Astrocyte of the spinal cord (primary cell): ENCODE measurements around the gene DCANP1.

ENCODE experiments used
- DNase-seq: peaks from one replicate; pipeline ENCODE4 v3.0.0; 2011; ENCODE audit warnings: low read depth, low spot score
- H3K4me3 ChIP-seq: 2 replicates; pipeline ENCODE4 v1.5.1; 2011; ENCODE audit warnings: low read depth, mild to moderate bottlenecking, low read length, moderate library complexity
- in situ Hi-C: cut with HindIII; loops from 2 replicates; pipeline ENCODE4 v1.10.0; 2017; ENCODE audit warnings: low sequenced_read_pairs
- TF ChIP-seq, protein P1 (sequence below): IDR thresholded peaks from 2 replicates; pipeline ENCODE4 v1.5.1; 2012; ENCODE audit warnings: low read depth, mild to moderate bottlenecking, low read length, inconsistent platforms

Gene DCANP1

DNA sequence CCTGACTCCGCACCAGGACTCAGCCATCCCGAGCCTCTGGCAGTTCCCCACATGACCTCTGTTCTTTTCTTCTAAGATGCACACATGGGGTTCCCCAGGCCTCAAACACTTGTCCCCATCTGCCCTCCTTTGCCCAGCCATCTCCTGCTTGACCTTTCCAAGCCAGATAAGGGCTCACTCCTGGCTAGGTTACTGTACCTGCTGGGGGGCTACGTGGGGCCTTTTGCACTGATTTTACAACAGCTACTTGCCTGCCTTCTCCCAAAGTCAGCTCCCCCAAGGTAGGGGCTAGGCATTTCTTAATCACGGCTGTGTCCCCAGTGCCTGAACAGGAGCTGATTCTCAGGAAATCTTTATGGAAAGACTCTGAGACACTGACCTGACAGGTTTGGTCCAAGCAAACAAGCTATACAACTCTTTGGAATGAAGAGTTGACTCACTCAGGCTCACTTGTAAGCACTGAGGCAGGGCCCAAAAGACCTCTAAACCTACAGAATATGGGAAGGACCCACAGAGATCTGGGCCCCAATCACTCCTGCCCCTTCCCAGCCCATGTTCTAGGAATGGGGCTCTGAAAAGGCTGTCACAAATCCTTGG is 50.6 kb downstream of the DCANP1 start:
- no peak for DNase-seq

DNA sequence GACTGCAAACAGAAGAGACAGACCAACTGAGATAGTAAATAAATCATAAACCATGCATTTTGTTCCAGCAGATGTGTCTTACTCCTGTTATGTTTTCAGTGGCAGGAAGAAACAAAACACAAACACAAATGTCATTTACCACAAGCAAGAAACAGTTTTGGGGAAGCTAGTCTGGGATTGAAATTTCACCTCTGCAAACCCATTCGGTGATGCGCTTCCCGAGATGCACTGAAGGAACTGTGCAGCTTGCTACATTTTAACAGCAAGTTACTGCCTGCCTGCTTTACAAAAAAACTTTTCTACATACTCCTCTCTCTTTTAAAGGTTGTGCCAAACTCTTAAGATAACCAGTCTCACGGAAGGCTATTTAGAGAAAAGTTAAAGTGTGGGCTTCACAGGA is 51.3 kb downstream of the DCANP1 start:
- DNase-seq: no peak
- H3K4me3 ChIP-seq: no peak overlapping the region
- TF ChIP-seq, protein P1, sequence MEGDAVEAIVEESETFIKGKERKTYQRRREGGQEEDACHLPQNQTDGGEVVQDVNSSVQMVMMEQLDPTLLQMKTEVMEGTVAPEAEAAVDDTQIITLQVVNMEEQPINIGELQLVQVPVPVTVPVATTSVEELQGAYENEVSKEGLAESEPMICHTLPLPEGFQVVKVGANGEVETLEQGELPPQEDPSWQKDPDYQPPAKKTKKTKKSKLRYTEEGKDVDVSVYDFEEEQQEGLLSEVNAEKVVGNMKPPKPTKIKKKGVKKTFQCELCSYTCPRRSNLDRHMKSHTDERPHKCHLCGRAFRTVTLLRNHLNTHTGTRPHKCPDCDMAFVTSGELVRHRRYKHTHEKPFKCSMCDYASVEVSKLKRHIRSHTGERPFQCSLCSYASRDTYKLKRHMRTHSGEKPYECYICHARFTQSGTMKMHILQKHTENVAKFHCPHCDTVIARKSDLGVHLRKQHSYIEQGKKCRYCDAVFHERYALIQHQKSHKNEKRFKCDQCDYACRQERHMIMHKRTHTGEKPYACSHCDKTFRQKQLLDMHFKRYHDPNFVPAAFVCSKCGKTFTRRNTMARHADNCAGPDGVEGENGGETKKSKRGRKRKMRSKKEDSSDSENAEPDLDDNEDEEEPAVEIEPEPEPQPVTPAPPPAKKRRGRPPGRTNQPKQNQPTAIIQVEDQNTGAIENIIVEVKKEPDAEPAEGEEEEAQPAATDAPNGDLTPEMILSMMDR: no peak
- in situ Hi-C loops: no loop called here

More for the DNA sequence above, 50.6 kb downstream of the DCANP1 start:
- TF ChIP-seq, protein P1: no peak
- H3K4me3 ChIP-seq: no peak overlapping the region
- in situ Hi-C loops: no loop called here

DNA sequence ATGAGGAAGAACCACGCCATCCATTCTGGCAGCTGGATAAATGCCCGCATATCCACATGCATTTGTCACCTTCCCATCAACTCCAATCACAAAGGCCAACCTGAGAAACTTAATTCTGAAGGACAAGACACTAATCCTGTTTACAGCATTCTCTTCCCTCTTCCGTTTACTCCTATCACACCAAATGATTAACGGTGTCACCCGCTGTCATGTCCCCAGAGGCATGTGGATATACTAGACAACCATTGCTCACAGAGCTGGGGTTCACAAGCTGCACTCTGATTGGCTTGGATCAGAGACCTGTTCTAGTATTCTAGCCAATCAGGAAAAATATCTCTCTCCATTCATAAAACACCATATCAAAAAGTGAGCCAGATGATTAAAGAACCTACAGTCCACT is 51.7 kb downstream of the DCANP1 start:
- DNase-seq: no peak
- TF ChIP-seq, protein P1: no peak
- in situ Hi-C loops: no loop called here
- H3K4me3 ChIP-seq: no peak overlapping the region
